GM12801 (cell line): ENCODE data around the gene HBA2.

Experiments used
- TF ChIP-seq, protein P1 (sequence below): IDR thresholded peaks from one replicate; pipeline ENCODE4 v1.5.1; 2011; ENCODE audit warnings: control low read depth; ENCODE audit not compliant: insufficient read length; ENCODE audit errors: extremely low read depth

Gene HBA2

DNA sequence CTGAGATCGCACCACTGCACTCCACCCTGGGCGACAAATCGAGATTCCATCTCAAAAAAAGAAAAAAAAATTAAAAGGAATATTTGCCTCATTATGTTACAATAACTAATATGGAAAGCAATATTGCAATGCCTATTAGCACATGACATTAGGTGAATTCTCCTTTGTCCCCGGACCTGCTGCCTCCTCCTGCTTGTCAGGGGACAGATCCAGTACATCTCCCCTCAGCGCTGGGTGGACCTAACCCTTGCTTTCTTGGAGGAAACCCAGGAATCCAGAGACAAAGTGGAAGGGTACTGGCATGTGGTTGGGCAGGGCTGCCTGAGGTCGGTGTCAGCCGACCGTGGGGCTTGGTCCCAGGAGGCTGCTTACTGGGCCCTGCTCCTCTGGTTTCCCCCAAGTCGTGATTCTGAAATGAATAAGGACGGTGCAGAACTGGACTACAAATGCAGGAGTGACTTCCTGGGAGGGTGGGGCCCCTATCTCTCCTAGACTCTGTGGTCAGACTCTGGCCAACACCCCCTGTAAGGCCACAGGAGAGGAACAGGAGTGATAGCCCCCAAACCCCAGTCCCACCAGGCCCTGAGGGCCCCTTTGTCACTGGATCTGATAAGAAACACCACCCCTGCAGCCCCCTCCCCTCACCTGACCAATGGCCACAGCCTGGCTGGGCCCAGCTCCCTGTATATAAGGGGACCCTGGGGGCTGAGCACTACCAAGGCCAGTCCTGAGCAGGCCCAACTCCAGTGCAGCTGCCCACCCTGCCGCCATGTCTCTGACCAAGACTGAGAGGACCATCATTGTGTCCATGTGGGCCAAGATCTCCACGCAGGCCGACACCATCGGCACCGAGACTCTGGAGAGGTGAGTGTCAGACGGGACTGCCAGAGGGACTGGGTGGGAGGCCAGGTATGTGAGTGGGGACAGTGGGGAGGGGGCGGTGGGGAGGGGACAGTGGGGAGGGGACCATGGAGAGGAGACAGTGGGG lies 20.2 kb upstream of the HBA2 start, which contains the start of gene HBZ:
HBZ (plus strand) TSS at position 504 of the 988 bp plus-strand sequence; CDS start at position 770, 266 bp downstream.
- TF ChIP-seq, protein P1, sequence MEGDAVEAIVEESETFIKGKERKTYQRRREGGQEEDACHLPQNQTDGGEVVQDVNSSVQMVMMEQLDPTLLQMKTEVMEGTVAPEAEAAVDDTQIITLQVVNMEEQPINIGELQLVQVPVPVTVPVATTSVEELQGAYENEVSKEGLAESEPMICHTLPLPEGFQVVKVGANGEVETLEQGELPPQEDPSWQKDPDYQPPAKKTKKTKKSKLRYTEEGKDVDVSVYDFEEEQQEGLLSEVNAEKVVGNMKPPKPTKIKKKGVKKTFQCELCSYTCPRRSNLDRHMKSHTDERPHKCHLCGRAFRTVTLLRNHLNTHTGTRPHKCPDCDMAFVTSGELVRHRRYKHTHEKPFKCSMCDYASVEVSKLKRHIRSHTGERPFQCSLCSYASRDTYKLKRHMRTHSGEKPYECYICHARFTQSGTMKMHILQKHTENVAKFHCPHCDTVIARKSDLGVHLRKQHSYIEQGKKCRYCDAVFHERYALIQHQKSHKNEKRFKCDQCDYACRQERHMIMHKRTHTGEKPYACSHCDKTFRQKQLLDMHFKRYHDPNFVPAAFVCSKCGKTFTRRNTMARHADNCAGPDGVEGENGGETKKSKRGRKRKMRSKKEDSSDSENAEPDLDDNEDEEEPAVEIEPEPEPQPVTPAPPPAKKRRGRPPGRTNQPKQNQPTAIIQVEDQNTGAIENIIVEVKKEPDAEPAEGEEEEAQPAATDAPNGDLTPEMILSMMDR: no peak

DNA sequence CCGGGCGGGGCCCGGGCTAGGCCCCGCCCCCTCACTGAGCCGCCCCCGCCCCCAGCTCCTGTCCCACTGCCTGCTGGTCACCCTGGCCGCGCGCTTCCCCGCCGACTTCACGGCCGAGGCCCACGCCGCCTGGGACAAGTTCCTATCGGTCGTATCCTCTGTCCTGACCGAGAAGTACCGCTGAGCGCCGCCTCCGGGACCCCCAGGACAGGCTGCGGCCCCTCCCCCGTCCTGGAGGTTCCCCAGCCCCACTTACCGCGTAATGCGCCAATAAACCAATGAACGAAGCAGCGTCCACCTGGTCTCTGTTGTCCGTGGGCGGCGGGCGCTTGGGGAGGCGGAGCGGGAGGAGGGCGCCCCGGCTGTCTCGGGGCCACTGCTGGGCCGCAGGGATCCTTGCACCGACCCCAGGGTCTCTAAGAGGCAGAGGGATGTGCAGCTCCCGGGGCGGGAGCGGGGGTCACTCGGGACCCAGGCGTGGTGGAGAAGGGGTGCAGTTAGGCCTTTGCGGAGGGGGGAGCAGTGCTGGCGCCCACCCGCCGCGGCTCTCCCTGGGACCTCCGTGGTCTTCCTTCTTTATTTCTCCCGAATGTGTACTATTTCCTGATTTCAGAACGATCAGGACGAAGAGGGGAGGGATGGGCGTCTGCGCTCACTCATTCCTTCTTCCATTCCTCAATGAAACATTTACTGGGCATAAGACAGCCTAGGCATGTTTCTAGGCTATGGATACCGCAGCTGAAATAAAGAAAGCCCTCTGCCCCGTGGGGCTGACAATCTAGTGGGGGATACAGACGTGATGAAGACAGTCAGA lies 18.3 kb upstream of the HBA2 start:
- TF ChIP-seq, protein P1: no peak

DNA sequence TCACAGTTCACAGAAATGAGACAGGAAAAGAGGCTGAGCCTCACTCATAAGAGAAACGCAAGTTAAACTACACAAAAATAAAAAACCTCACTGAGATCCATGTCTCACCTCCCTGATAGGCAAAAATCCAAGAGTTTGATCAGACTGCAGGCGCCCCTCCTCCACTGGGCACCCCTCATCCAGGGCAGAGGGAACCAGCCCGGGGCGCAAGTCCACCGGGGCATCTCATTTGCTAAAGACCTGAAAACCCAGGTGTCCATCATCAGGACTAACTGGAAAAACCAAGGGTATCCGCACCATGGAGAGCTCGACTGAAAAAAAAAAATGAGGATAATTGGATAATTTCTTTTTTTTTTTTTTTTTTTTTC lies 17.7 kb upstream of the HBA2 start:
- TF ChIP-seq, protein P1: no peak

DNA sequence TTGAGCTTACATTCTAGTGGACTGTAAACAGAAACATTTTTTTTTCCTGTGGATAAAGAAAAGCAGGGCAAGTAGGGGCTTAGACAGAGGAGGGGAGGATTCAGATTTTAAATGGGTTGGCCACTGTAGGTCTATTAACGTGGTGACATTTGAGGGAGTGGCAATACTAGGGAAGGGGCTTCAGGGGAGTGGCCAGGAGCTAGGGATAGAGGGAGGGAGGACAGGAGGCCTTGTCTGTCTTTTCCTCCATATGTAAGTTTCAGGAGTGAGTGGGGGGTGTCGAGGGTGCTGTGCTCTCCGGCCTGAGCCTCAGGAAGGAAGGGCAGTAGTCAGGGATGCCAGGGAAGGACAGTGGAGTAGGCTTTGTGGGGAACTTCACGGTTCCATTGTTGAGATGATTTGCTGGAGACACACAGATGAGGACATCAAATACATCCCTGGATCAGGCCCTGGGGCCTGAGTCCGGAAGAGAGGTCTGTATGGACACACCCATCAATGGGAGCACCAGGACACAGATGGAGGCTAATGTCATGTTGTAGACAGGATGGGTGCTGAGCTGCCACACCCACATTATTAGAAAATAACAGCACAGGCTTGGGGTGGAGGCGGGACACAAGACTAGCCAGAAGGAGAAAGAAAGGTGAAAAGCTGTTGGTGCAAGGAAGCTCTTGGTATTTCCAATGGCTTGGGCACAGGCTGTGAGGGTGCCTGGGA lies 13.4 kb upstream of the HBA2 start:
- TF ChIP-seq, protein P1: no peak

DNA sequence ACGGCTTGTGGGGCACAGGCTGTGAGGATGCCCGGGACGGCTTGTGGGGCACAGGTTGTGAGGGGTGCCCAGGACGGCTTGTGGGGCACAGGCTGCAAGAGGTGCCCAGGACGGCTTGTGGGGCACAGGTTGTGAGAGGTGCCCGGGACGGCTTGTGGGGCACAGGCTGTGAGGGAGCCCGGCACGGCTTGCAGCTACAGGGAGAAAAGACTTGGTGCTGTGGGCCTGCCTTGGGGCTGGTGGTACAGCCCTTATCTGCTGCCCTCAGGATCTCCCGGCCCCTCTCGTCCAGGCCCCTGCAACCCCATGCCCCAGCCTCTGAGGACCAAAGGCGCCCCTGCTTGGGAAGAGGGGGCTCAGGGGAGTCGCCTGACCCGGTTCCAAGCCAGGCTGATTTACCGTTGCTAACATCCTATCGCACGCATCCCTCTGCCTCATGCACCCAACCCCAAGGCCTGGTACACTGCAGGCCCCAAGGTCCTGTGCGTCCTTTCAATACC lies 11.9 kb upstream of the HBA2 start:
- TF ChIP-seq, protein P1: no peak

DNA sequence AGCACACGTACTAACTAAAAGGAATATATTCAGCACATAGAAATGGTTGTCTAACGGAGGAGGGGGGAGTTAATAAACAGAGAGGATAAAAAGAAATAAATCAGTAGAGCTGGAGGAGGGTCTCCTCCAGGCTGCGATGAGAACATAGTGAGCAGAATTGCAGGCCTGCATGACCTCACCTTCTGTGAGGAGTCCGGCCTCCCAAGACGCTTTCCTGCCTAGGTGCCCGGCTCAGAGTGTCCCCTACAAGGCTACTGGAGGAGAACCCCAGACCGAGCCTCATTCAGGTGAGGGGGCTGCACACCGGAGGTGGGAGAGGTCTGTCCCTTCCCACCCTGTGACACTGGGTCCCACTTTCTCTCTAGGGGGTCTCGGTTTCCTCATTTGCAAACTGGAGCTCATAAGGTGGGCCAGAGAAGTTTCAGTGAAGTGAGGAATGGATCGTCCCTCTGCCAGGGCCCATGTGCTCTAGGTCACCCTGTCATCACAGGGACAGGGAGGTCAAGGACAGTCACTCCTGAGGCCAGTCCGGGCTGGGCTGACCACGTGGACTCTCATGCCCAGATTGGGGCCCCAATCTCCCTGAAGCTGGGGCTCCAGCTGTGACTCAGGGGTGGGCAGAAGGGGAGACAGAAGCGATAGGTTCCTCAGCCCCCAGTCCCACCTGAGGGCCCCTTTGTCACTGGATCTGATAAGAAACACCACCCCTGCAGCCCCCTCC lies 10.2 kb upstream of the HBA2 start:
- TF ChIP-seq, protein P1: no peak
